Ishikawa (cell line): Measurements from ENCODE around the gene LTC4S.

Source experiments
- CEBPB ChIP-seq: IDR thresholded peaks from 2 replicates; pipeline ENCODE4 v1.6.1; 2012
- CREB1 ChIP-seq: IDR thresholded peaks from 2 replicates; pipeline ENCODE4 v1.6.1; 2012; ENCODE audit warnings: low read depth
- EGR1 ChIP-seq: IDR thresholded peaks from 2 replicates; pipeline ENCODE4 v1.6.1; 2012
- EP300 ChIP-seq: IDR thresholded peaks from 2 replicates; pipeline ENCODE4 v1.6.1; 2012; ENCODE audit warnings: borderline replicate concordance
- FOXM1 ChIP-seq: IDR thresholded peaks from 2 replicates; pipeline ENCODE4 v1.6.1; 2012; ENCODE audit warnings: low read depth, borderline replicate concordance
- NFIC ChIP-seq: IDR thresholded peaks from 2 replicates; pipeline ENCODE4 v1.6.1; 2012
- RAD21 ChIP-seq: IDR thresholded peaks from 2 replicates; pipeline ENCODE4 v1.6.1; 2012; ENCODE audit warnings: low read depth
- TAF1 ChIP-seq: IDR thresholded peaks from 2 replicates; pipeline ENCODE4 v1.6.1; 2012; ENCODE audit warnings: low read depth, mild to moderate bottlenecking
- TCF12 ChIP-seq: IDR thresholded peaks from 2 replicates; pipeline ENCODE4 v1.6.1; 2012; ENCODE audit warnings: low read depth
- TEAD4 ChIP-seq: IDR thresholded peaks from 2 replicates; pipeline ENCODE4 v1.6.1; 2012
- YY1 ChIP-seq: IDR thresholded peaks from 2 replicates; pipeline ENCODE4 v1.6.1; 2012; ENCODE audit warnings: low read depth
- ZBTB7A ChIP-seq: IDR thresholded peaks from 2 replicates; pipeline ENCODE4 v1.6.1; 2012; ENCODE audit warnings: low read depth
- TF ChIP-seq, protein P1 (sequence below): IDR thresholded peaks from 2 replicates; pipeline ENCODE4 v1.6.1; 2012
- TF ChIP-seq, protein P2 (sequence below): IDR thresholded peaks from 2 replicates; pipeline ENCODE4 v1.6.1; 2012
- TF ChIP-seq, protein P3 (sequence below): IDR thresholded peaks from 2 replicates; pipeline ENCODE4 v1.6.1; 2012; ENCODE audit warnings: low read depth, mild to moderate bottlenecking

The LTC4S gene

DNA sequence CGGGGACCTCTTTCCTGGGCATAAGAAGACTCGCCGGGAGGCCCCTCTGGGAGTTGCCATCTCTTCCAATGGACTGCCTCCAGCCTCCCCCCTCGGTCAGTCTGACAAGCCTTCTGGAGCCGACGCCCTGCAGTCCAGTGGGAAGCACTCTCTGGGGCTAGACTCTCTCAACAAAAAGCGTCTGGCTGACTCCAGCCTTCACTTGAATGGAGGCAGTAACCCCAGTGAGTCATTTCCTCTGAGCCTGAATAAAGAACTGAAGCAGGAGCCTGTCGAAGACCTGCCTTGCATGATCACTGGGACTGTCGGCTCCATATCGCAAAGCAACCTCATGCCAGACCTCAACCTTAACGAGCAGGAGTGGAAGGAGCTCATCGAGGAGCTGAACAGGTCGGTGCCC, 28.4 kb upstream of the LTC4S start:
- no peak for TF ChIP-seq NFIC
- TF ChIP-seq YY1: no peak
- no peak for TF ChIP-seq RAD21
- TF ChIP-seq, protein P1, sequence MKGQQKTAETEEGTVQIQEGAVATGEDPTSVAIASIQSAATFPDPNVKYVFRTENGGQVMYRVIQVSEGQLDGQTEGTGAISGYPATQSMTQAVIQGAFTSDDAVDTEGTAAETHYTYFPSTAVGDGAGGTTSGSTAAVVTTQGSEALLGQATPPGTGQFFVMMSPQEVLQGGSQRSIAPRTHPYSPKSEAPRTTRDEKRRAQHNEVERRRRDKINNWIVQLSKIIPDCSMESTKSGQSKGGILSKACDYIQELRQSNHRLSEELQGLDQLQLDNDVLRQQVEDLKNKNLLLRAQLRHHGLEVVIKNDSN: no peak
- TF ChIP-seq, protein P2, sequence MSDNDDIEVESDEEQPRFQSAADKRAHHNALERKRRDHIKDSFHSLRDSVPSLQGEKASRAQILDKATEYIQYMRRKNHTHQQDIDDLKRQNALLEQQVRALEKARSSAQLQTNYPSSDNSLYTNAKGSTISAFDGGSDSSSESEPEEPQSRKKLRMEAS: no peak
- TF ChIP-seq FOXM1: no peak
- TF ChIP-seq TCF12: no peak

DNA sequence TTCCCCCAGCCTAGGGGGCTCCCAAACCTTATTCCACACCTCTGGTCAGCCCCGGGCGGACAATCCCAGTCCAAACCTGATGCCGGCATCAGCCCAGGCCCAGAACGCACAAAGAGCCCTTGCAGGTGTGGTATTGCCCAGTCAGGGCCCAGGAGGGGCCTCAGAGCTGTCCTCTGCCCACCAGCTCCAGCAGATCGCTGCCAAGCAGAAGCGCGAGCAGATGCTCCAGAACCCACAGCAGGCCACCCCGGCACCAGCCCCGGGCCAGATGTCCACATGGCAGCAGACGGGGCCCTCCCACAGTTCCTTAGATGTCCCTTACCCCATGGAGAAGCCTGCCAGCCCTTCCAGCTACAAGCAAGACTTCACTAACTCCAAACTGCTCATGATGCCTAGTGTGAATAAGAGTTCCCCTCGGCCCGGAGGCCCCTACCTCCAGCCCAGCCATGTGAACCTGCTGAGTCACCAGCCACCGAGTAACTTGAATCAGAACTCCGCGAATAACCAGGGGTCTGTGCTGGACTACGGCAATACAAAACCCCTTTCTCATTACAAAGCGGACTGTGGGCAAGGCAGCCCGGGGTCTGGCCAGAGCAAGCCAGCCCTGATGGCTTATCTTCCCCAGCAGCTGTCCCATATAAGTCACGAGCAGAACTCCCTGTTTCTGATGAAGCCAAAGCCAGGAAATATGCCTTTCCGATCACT, 27.6 kb upstream of the LTC4S start:
- TF ChIP-seq, protein P2: no peak
- TF ChIP-seq TAF1 (no peak), TEAD4 (no peak), CEBPB (no peak)

DNA sequence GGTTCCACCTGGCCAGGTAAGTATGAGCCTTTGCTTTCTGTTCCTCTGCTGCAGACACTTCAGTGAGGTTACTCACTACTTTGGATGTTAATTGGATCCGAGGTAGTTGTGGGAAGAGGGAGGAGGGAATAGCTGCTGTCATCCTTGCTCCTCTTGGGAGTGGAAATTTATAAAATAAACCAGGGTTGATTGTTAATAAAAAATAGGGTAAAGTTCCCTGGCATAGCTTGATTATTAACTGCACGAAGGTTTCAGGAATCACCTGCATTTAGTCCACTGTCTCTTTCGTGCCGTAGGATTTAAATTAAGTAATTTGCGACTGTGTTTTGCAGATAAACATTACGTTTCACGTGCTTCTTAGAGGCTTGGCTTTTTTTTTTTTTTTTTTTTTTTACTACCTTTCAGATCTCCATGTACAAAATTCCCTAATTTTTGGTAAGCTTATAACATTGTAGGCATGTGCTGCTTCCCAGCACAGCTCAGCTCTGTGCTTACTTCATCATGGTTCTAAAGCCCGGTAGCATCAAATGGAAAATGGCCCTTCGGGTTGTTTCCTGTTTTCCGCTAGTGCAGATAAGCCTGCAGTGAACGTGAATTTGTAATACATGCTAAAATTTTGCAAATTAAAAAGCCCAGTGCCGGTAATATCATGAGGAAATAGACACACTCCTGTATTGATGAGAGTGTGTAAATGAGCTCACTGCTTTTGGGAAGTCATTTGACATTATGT, 26.9 kb upstream of the LTC4S start:
- TF ChIP-seq TCF12: no peak
- TF ChIP-seq, protein P1: no peak
- TF ChIP-seq FOXM1: no peak
- no peak for TF ChIP-seq EGR1
- no peak for TF ChIP-seq ZBTB7A
- no peak for TF ChIP-seq CREB1
- TF ChIP-seq, protein P2: no peak
- no peak for TF ChIP-seq CEBPB
- TF ChIP-seq TEAD4: no peak
- TF ChIP-seq YY1: no peak
- no peak for TF ChIP-seq NFIC
- no peak for TF ChIP-seq RAD21
- TF ChIP-seq, protein P3, sequence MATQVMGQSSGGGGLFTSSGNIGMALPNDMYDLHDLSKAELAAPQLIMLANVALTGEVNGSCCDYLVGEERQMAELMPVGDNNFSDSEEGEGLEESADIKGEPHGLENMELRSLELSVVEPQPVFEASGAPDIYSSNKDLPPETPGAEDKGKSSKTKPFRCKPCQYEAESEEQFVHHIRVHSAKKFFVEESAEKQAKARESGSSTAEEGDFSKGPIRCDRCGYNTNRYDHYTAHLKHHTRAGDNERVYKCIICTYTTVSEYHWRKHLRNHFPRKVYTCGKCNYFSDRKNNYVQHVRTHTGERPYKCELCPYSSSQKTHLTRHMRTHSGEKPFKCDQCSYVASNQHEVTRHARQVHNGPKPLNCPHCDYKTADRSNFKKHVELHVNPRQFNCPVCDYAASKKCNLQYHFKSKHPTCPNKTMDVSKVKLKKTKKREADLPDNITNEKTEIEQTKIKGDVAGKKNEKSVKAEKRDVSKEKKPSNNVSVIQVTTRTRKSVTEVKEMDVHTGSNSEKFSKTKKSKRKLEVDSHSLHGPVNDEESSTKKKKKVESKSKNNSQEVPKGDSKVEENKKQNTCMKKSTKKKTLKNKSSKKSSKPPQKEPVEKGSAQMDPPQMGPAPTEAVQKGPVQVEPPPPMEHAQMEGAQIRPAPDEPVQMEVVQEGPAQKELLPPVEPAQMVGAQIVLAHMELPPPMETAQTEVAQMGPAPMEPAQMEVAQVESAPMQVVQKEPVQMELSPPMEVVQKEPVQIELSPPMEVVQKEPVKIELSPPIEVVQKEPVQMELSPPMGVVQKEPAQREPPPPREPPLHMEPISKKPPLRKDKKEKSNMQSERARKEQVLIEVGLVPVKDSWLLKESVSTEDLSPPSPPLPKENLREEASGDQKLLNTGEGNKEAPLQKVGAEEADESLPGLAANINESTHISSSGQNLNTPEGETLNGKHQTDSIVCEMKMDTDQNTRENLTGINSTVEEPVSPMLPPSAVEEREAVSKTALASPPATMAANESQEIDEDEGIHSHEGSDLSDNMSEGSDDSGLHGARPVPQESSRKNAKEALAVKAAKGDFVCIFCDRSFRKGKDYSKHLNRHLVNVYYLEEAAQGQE: no peak
- TF ChIP-seq TAF1: no peak
- TF ChIP-seq EP300: no peak

DNA sequence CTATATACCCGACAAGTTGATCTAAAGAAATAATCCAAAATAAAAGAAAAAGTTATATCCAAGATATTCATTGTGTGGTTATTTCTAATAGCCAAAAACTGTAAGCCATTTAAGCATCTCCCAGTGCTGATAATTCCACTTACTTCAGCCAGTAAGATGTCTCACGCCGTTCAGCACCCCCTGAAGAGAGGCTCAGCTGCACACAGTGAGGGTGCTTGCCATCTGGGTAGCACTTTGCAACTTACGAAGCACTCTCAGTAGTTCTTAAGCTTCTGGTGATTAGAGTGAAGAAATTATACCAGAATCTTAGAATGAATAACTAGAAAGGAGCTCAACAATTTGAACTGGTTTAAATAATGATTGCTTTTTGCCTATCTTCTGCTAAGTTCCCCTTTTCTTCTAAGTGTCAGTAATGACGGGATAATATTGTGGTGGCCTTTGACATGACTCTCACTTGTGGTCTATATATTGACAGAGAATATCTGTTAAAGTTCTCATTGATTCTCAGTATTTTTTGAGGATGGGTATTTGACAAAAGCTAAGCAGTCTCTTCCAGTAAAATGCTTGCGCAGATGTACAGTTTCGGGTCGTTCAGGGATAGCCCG, 26.2 kb upstream of the LTC4S start:
- TF ChIP-seq EGR1 (no peak), YY1 (no peak), ZBTB7A (no peak), TEAD4 (no peak), TCF12 (no peak), EP300 (no peak), CEBPB (no peak), NFIC (no peak), FOXM1 (no peak), RAD21 (no peak), CREB1 (no peak), TAF1 (no peak)
- TF ChIP-seq, protein P2: no peak
- TF ChIP-seq, protein P1: no peak
- TF ChIP-seq, protein P3: no peak
